ENCODE measurements around the gene HTR1B. TPM values are rescaled to one million over a fixed set of nuclear protein-coding genes. Genes with fewer than 3 reads are reported as not detected.

Gene HTR1B
- total RNA-seq, 5 donors from 2014 or later (not counting 1 experiment from before 2014, with no cell fraction given): 0.12 TPM; not detected in 4

DNA sequence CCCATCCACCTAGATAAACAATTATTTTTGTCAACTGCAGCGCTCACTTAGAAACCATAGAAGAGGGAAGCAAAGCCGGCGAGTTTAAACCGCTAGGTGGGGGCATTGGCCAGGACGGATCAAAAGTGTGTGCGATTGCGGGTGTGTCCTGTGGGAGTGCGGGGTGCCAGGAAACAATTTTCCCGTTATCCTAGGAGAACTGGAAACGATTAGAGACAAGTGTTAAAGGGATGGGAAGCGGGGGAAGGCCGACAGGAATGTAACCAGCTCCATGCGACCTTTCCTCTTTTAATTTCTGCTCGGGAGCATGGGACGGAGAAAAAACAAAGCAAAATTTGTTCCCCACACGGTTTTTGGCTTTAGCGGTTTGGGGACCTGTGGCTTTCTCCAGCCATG is 2.8 kb upstream of the HTR1B start:
- peaks cover 0 to 23% of the 10 kb centered on the region in 2 experiments for H3K4me1 ChIP-seq (ENCODE audit: control insufficient read depth in 1 of 2, extremely low read depth in 1 of 2, insufficient read depth in 2 of 2, low read length in 2 of 2)
- H3K27me3 ChIP-seq (replicated peaks in 1 of 2; ENCODE audit: control insufficient read depth in 2 of 2, extremely low read depth in 1 of 2, insufficient read depth in 2 of 2, low read length in 1 of 2): peaks cover 27 to 53% of the 10 kb centered on the region in 2 experiments
- Mint-ChIP-seq H3K27me3 (peaks cover 45 to 52% of the 10 kb centered on the region in 2 donors), H3K27ac (peak overlapping the region in 1 of 2 donors; percentile 9), H3K36me3 (no peaks in the 10 kb centered on the region), H3K4me3 (peak overlapping the region; percentile 65 to 84 (median 73)), H3K9me3 (no peaks in the 10 kb centered on the region), H3K4me1 (peaks cover 23 to 29% (median 26%) of the 10 kb centered on the region in 3 donors)
- H3K4me3 ChIP-seq (ENCODE audit: control insufficient read depth in 1 of 2, extremely low read depth in 1 of 2, low read length in 1 of 2): peak overlapping the region; percentile 45 to 58
- CTCF ChIA-PET: interaction anchor here in 1 of 2 donors (1.1 kb wide), 1 partner anchor 9 kb away, joined by 3 read pairs; no protein-coding TSS in a partner anchor
- ATAC-seq (replicated peaks in 1 of 4) (peak in 2 of 4 experiments; percentile 45 to 46), DNase-seq (peak in 1 of 35 experiments; percentile 11)
- POLR2A ChIA-PET: no interaction called here
- no peaks in the 10 kb centered on the region for H3K9me3 ChIP-seq
- H3K27ac ChIP-seq (ENCODE audit: low read length): no peak overlapping the region
- no peaks in the 10 kb centered on the region for H3K36me3 ChIP-seq (ENCODE audit: control insufficient read depth in 2 of 2, extremely low read depth in 1 of 2, insufficient read depth in 1 of 2, low read length in 1 of 2)
- 5% methylated on average over 17 of the region's 17 CpGs for WGBS (ENCODE audit: insufficient coverage)

DNA sequence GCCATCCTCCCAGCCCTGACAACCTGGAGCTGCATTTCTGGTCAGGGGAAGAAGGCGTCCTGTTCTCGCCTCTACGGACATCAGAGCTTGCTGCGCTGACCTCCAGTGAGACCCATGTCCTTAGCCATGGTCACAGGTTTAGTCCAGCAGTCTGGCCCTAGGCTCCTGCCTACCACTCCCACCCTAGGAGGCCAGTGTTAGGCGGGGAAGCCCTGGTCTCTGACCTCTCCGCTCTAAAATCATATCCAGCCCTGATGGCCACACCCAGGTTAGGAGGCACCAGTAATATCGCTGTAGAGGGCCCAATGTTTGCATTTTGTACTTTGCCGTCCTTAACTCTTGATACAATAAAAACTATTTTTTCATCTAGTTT is 1.2 kb upstream of the HTR1B start:
- Histone ChIP-seq H3K4me1 (ENCODE audit: control insufficient read depth in 1 of 2, extremely low read depth in 1 of 2, insufficient read depth in 2 of 2, low read length in 2 of 2) (peaks cover 0 to 23% of the 10 kb centered on the region in 2 experiments), H3K27ac (ENCODE audit: low read length) (no peak overlapping the region), H3K9me3 (no peaks in the 10 kb centered on the region), H3K27me3 (replicated peaks in 1 of 2; ENCODE audit: control insufficient read depth in 2 of 2, extremely low read depth in 1 of 2, insufficient read depth in 2 of 2, low read length in 1 of 2) (peaks cover 27 to 53% of the 10 kb centered on the region in 2 experiments), H3K36me3 (ENCODE audit: control insufficient read depth in 2 of 2, extremely low read depth in 1 of 2, insufficient read depth in 1 of 2, low read length in 1 of 2) (no peaks in the 10 kb centered on the region), H3K4me3 (ENCODE audit: control insufficient read depth in 1 of 2, extremely low read depth in 1 of 2, low read length in 1 of 2) (no peak overlapping the region)
- ATAC-seq (replicated peaks in 1 of 4) (no peak), DNase-seq (no peak)
- H3K27ac Mint-ChIP-seq: no peak overlapping the region
- WGBS (ENCODE audit: insufficient coverage): 21% methylated on average over 4 of the region's 8 CpGs
- H3K9me3 Mint-ChIP-seq: no peaks in the 10 kb centered on the region
- H3K4me3 Mint-ChIP-seq: peak overlapping the region in 1 of 3 donors; percentile 38
- H3K4me1 Mint-ChIP-seq: peaks cover 23 to 29% (median 26%) of the 10 kb centered on the region in 3 donors
- peaks cover 45 to 52% of the 10 kb centered on the region in 2 donors for H3K27me3 Mint-ChIP-seq
- no peaks in the 10 kb centered on the region for H3K36me3 Mint-ChIP-seq
- CTCF ChIA-PET: no interaction called here
- POLR2A ChIA-PET: no interaction called here

DNA sequence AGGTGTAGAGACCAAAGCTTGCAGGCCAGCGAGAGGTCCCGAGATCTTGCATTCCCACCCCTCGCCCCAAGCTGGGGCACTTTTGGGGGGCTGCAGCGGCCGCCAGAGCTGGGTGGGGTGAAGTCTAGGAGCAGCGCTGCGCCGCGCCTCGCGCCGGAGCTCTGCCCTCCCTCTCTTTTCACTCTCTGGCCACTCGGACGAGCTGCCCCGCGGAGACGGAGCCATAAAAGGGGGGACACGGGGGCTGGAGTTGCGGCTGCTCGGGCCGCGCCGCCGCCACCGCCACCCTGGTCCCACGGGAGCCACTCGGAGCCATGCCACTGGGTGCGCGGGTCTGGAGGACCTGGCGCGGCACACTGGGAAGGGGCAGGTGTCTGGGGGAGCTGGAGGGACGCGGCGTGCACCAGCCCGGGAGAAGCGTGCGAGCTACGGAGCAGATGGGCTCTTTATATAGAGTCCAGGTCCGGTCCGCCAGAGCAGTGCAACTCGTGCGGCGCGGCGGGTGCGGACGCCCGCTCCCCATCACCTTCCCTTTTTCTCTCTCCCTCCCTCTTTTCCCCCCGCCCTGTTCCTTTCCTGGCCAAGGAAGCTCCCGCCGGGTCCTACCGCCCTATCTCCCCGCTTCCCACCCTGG is 687 bp upstream of the HTR1B start:
- ChIA-PET POLR2A (no interaction called here), CTCF (no interaction called here)

DNA sequence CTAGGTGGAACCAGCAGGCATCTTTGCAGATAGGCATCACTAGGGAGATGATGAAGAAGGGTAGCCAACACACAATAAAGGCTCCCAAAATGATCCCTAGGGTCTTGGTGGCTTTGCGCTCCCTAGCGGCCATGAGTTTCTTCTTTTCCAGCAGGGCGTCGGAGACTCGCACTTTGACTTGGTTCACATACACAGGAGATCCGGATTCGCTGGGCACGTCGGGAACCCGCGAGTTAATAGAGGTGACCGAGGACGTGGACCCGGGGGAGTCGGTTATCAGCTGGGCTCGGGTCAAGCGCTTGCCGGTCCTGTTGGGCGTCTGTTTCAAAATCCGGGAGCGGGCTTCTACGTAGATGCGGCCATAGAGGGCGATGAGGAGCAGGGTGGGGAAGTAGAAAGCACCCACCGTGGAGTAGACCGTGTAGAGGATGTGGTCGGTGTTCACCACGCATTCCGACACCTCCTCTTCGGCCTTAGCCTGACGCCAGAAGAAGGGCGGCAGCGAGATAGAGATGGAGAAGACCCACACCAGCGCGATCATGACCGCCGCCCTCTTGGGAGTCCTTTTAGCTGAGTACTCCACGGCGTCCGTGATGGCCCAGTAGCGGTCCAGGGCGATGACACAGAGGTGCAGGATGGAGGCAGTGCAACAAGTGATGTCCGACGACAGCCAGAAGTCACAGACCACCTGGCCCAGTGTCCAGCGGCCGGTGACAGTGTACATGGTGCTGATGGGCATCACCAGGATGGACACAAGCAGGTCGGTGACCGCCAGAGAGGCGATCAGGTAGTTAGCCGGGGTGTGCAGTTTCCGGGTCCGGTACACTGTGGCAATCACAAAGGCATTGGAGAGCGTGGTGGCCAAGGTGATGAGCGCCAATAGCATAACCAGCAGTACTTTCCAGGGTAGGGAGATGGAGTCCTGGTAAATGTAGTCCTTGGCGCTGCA is 658 bp downstream of the HTR1B start:
- Histone ChIP-seq H3K4me1 (ENCODE audit: control insufficient read depth in 1 of 2, extremely low read depth in 1 of 2, insufficient read depth in 2 of 2, low read length in 2 of 2) (peaks cover 0 to 23% of the 10 kb centered on the region in 2 experiments), H3K9me3 (no peaks in the 10 kb centered on the region), H3K27ac (ENCODE audit: low read length) (no peak overlapping the region), H3K4me3 (ENCODE audit: control insufficient read depth in 1 of 2, extremely low read depth in 1 of 2, low read length in 1 of 2) (no peak overlapping the region), H3K36me3 (ENCODE audit: control insufficient read depth in 2 of 2, extremely low read depth in 1 of 2, insufficient read depth in 1 of 2, low read length in 1 of 2) (no peaks in the 10 kb centered on the region), H3K27me3 (replicated peaks in 1 of 2; ENCODE audit: control insufficient read depth in 2 of 2, extremely low read depth in 1 of 2, insufficient read depth in 2 of 2, low read length in 1 of 2) (peaks cover 25 to 53% of the 10 kb centered on the region in 2 experiments)
- Mint-ChIP-seq H3K4me1 (peaks cover 23 to 29% (median 26%) of the 10 kb centered on the region in 3 donors), H3K27ac (no peak overlapping the region), H3K36me3 (no peaks in the 10 kb centered on the region), H3K4me3 (peak overlapping the region; percentile 0 to 49 (median 48)), H3K27me3 (peaks cover 48 to 56% of the 10 kb centered on the region in 2 donors), H3K9me3 (no peaks in the 10 kb centered on the region)
- CTCF ChIA-PET: no interaction called here
- DNase-seq (no peak), ATAC-seq (replicated peaks in 1 of 4) (no peak)
- 10% methylated on average over 54 of the region's 55 CpGs for WGBS (ENCODE audit: insufficient coverage)
- POLR2A ChIA-PET: no interaction called here

More for the DNA sequence above, 687 bp upstream of the HTR1B start:
- Histone ChIP-seq H3K36me3 (ENCODE audit: control insufficient read depth in 2 of 2, extremely low read depth in 1 of 2, insufficient read depth in 1 of 2, low read length in 1 of 2) (no peaks in the 10 kb centered on the region), H3K4me3 (ENCODE audit: control insufficient read depth in 1 of 2, extremely low read depth in 1 of 2, low read length in 1 of 2) (no peak overlapping the region), H3K27ac (ENCODE audit: low read length) (no peak overlapping the region), H3K4me1 (ENCODE audit: control insufficient read depth in 1 of 2, extremely low read depth in 1 of 2, insufficient read depth in 2 of 2, low read length in 2 of 2) (peaks cover 0 to 23% of the 10 kb centered on the region in 2 experiments), H3K27me3 (replicated peaks in 1 of 2; ENCODE audit: control insufficient read depth in 2 of 2, extremely low read depth in 1 of 2, insufficient read depth in 2 of 2, low read length in 1 of 2) (peaks cover 27 to 53% of the 10 kb centered on the region in 2 experiments), H3K9me3 (no peaks in the 10 kb centered on the region)
- H3K36me3 Mint-ChIP-seq: no peaks in the 10 kb centered on the region
- H3K27ac Mint-ChIP-seq: no peak overlapping the region
- no peaks in the 10 kb centered on the region for H3K9me3 Mint-ChIP-seq
- peak overlapping the region in 1 of 3 donors; percentile 38 for H3K4me3 Mint-ChIP-seq
- no peak for ATAC-seq (replicated peaks in 1 of 4)
- peaks cover 23 to 29% (median 26%) of the 10 kb centered on the region in 3 donors for H3K4me1 Mint-ChIP-seq
- no peak for DNase-seq
- H3K27me3 Mint-ChIP-seq: peaks cover 45 to 52% of the 10 kb centered on the region in 2 donors
- WGBS (ENCODE audit: insufficient coverage): 7% methylated on average over 43 of the region's 53 CpGs

DNA sequence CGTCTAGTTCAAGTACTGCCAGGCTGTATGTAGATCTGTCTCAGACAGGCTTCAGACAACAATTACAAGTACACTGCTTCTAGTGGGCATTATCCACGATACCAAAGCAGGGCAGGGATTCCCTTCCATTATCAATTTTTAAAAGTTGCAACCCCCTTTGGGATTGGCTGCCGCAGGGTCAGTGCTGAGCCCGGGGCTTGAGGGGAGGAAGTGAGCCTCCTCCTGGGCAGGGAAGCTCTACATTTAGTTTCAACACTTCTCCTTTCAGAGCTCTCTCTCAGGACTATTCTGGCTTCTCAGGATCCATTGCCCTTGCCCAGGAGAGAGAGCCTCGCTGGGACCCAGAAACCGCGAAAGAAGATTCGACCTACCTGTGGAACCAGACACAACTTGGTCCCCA is 1.5 kb downstream of the HTR1B start:
- H3K4me3 Mint-ChIP-seq: peak overlapping the region in 1 of 3 donors; percentile 48
- DNase-seq: no peak

DNA sequence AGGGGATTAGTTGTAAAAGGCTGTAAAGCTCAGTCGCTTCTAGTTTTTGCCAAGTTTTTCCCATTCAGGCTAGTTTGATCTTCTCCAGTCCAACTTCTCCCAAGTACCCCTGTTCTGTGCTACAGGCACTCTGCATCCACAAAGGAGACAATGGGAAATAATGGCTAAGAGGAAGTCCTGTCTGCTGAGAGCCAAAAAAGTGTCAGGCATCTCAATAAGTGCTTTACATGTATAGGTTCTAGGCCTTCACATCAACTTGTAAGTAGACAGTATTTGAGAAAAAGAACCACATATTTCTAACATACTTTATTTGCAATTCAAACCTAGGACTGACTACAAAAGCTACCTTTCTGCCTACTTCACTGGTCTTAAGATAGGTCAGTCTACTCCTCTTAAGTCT is 4.9 kb downstream of the HTR1B start:
- H3K4me1 ChIP-seq (ENCODE audit: control insufficient read depth in 1 of 2, extremely low read depth in 1 of 2, insufficient read depth in 2 of 2, low read length in 2 of 2): peaks cover 0 to 4% of the 10 kb centered on the region in 2 experiments
- DNase-seq (no peak), ATAC-seq (replicated peaks in 1 of 4) (no peak)
- CTCF ChIA-PET: no interaction called here
- no peaks in the 10 kb centered on the region for H3K9me3 ChIP-seq
- H3K36me3 Mint-ChIP-seq: no peaks in the 10 kb centered on the region
- no peaks in the 10 kb centered on the region for H3K36me3 ChIP-seq (ENCODE audit: control insufficient read depth in 2 of 2, extremely low read depth in 1 of 2, insufficient read depth in 1 of 2, low read length in 1 of 2)
- no peak overlapping the region for H3K4me3 Mint-ChIP-seq
- H3K4me1 Mint-ChIP-seq: peaks cover 9 to 11% (median 10%) of the 10 kb centered on the region in 3 donors
- no peak overlapping the region for H3K27ac Mint-ChIP-seq
- no peak overlapping the region for H3K4me3 ChIP-seq (ENCODE audit: control insufficient read depth in 1 of 2, extremely low read depth in 1 of 2, low read length in 1 of 2)
- H3K27me3 Mint-ChIP-seq: peaks cover 22 to 25% of the 10 kb centered on the region in 2 donors
- no peak overlapping the region for H3K27ac ChIP-seq (ENCODE audit: low read length)
- no peaks in the 10 kb centered on the region for H3K9me3 Mint-ChIP-seq
- POLR2A ChIA-PET: no interaction called here
- peaks cover 3 to 17% of the 10 kb centered on the region in 2 experiments for H3K27me3 ChIP-seq (replicated peaks in 1 of 2; ENCODE audit: control insufficient read depth in 2 of 2, extremely low read depth in 1 of 2, insufficient read depth in 2 of 2, low read length in 1 of 2)
- no CpG with 5 or more reads among the region's 1 CpG for WGBS (ENCODE audit: insufficient coverage)

More for the DNA sequence above, 1.5 kb downstream of the HTR1B start:
- no peaks in the 10 kb centered on the region for H3K36me3 ChIP-seq (ENCODE audit: control insufficient read depth in 2 of 2, extremely low read depth in 1 of 2, insufficient read depth in 1 of 2, low read length in 1 of 2)
- peaks cover 0 to 19% of the 10 kb centered on the region in 2 experiments for H3K4me1 ChIP-seq (ENCODE audit: control insufficient read depth in 1 of 2, extremely low read depth in 1 of 2, insufficient read depth in 2 of 2, low read length in 2 of 2)
- no peaks in the 10 kb centered on the region for H3K9me3 ChIP-seq
- Mint-ChIP-seq H3K27me3 (peaks cover 45 to 52% of the 10 kb centered on the region in 2 donors), H3K27ac (no peak overlapping the region), H3K9me3 (no peaks in the 10 kb centered on the region), H3K36me3 (no peaks in the 10 kb centered on the region), H3K4me1 (peaks cover 22 to 29% (median 25%) of the 10 kb centered on the region in 3 donors)
- no peak for ATAC-seq (replicated peaks in 1 of 4)
- ChIA-PET POLR2A (no interaction called here), CTCF (no interaction called here)
- H3K4me3 ChIP-seq (ENCODE audit: control insufficient read depth in 1 of 2, extremely low read depth in 1 of 2, low read length in 1 of 2): no peak overlapping the region
- peaks cover 18 to 46% of the 10 kb centered on the region in 2 experiments for H3K27me3 ChIP-seq (replicated peaks in 1 of 2; ENCODE audit: control insufficient read depth in 2 of 2, extremely low read depth in 1 of 2, insufficient read depth in 2 of 2, low read length in 1 of 2)
- no peak overlapping the region for H3K27ac ChIP-seq (ENCODE audit: low read length)
- WGBS (ENCODE audit: insufficient coverage): 62% methylated on average over 5 of the region's 8 CpGs
